Gastroesophageal sphincter (tissue), 4 donors: ENCODE measurements around the gene PHRF1. TPM values are rescaled to one million over a fixed set of nuclear protein-coding genes. Genes with fewer than 3 reads are reported as not detected.

ENCODE experiments used
- ATAC-seq: fragments of 150-250 bp; one replicate; pipeline ENCODE4 v1.9.1; 2016; ENCODE audit warnings: mild to moderate bottlenecking, moderate library complexity
- H3K27ac ChIP-seq, 4 donors: fragments of 200-600 bp; sonication (generic) in 3 of 4; 1 replicate in 3 of 4; 2 replicates in 1 of 4; pipeline ENCODE4 v1.5.1; 2016 to 2019
- H3K27me3 ChIP-seq: fragments of 200-600 bp; sonication (generic); one replicate; pipeline ENCODE4 v1.5.1; 2019
- H3K36me3 ChIP-seq, 2 donors: fragments of 200-600 bp; sonication (generic); one replicate each; pipeline ENCODE4 v1.5.1; 2019; ENCODE audit warnings: control low read depth in 1 of 2
- H3K4me1 ChIP-seq, 3 donors: fragments of 200-600 bp; sonication (generic); 1 replicate in 2 of 3; 2 replicates in 1 of 3; pipeline ENCODE4 v1.5.1; 2016 to 2019; ENCODE audit warnings: control low read depth in 2 of 3
- H3K4me3 ChIP-seq, 2 donors: fragments of 200-600 bp; sonication (generic); one replicate each; pipeline ENCODE4 v1.5.1; 2019; ENCODE audit warnings: mild to moderate bottlenecking in 1 of 2, moderate library complexity in 1 of 2
- H3K9me3 ChIP-seq, 3 donors: fragments of 200-600 bp; sonication (generic); one replicate each; pipeline ENCODE4 v1.5.1; 2017 to 2019; ENCODE audit warnings: control low read depth in 2 of 3
- CTCF ChIP-seq, 4 experiments: fragments of 200-600 bp in 2 of 4; fragments of 450-650 bp in 2 of 4; sonication (generic) in 1 of 4; IDR thresholded peaks; one replicate each; pipeline ENCODE4 v1.5.1; 2017 to 2019; ENCODE audit warnings: antibody characterized with exemption in 4 of 4, mild to moderate bottlenecking in 2 of 4, moderate library complexity in 2 of 4
- EP300 ChIP-seq: sonication (generic); formaldehyde crosslinking; IDR thresholded peaks from one replicate; pipeline ENCODE4 v1.6.1; 2017; ENCODE audit warnings: antibody characterized with exemption, mild to moderate bottlenecking
- POLR2A ChIP-seq, 2 donors: fragments of 450-650 bp; IDR thresholded peaks; one replicate each; pipeline ENCODE4 v1.6.1; 2017; ENCODE audit warnings: antibody characterized with exemption in 2 of 2, mild to moderate bottlenecking in 2 of 2, moderate library complexity in 1 of 2
- POLR2AphosphoS5 ChIP-seq: sonication (generic); formaldehyde crosslinking; IDR thresholded peaks from one replicate; pipeline ENCODE4 v1.6.1; 2017; ENCODE audit warnings: antibody characterized with exemption
- WGBS, 2 donors: methylation state at CpG; one replicate each; pipeline ENCODE4 v1.1.5; 2018; ENCODE audit warnings: low coverage in 1 of 2; 5-methylcytosine and 5-hydroxymethylcytosine counted together
- total RNA-seq, 4 donors: library from RNA; depleted of rRNA; stranded (reverse); fragments of >200 nt; gene quantifications; one replicate each; pipeline ENCODE4 v1.1.0, GENCODE V29; 2016

Gene PHRF1
- total RNA-seq, 4 donors from 2014 or later = 18.0 to 28.0 (median 25.1) TPM

- no peaks in the 10 kb centered on the region for H3K9me3 ChIP-seq
Observed at GRCh38 chr11:555780-556661, 20.2 kb upstream of the PHRF1 start.

DNA sequence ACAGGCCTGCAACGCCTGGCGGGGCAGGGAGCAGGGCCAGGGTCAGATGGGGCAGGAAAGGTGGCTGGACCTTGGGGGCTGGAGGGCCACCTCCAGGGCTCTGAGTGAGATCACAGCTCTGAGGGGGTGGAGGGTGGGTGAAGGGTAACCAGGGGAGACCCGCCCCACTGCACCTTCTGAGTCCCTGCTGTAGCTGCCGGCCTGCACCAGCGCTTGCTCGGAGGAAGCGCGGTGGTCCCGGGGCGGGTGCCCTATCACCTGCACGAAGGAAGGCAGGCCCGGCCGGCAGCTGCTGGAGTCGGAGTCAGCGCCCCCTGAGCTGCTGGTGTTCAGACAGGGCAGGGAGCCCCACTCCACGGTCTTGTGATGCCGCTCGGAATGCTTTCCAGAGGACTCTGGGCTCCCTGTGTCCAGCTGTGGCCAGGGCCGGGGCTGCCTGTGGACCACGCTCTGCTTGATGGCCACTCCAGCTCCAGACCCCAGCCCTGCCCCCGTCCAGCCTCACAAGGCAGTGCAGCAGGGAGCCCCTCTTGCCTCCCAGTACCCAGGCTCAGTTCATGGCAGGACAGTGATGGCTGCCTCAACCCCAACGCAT is 19.5 kb upstream of the PHRF1 start:
- WGBS, 2 donors = 100% methylated on average over 1 of the region's 22 CpGs; no CpG with 5 or more reads in 1 of the 2 donors
- H3K27me3 ChIP-seq = peaks cover 81% of the 10 kb centered on the region

More at GRCh38 chr11:555780-556661, 20.2 kb upstream of the PHRF1 start:
- no peak for ATAC-seq
- WGBS, 2 donors = no CpG with 5 or more reads among the region's 104 CpGs
- Histone ChIP-seq H3K4me1 (peaks cover 0 to 34% (median 17%) of the 10 kb centered on the region in 3 donors), H3K36me3 (no peaks in the 10 kb centered on the region), H3K4me3 (peak overlapping the region in 1 of 2 donors; percentile 38), H3K27ac (no peak overlapping the region), H3K27me3 (peaks cover 89% of the 10 kb centered on the region)
- TF ChIP-seq CTCF (IDR thresholded peaks at IDR 0.05) = no peak
- TF ChIP-seq POLR2AphosphoS5 = no peak
- TF ChIP-seq POLR2A (IDR thresholded peaks at IDR 0.05) = no peak
- no peak for TF ChIP-seq EP300

DNA sequence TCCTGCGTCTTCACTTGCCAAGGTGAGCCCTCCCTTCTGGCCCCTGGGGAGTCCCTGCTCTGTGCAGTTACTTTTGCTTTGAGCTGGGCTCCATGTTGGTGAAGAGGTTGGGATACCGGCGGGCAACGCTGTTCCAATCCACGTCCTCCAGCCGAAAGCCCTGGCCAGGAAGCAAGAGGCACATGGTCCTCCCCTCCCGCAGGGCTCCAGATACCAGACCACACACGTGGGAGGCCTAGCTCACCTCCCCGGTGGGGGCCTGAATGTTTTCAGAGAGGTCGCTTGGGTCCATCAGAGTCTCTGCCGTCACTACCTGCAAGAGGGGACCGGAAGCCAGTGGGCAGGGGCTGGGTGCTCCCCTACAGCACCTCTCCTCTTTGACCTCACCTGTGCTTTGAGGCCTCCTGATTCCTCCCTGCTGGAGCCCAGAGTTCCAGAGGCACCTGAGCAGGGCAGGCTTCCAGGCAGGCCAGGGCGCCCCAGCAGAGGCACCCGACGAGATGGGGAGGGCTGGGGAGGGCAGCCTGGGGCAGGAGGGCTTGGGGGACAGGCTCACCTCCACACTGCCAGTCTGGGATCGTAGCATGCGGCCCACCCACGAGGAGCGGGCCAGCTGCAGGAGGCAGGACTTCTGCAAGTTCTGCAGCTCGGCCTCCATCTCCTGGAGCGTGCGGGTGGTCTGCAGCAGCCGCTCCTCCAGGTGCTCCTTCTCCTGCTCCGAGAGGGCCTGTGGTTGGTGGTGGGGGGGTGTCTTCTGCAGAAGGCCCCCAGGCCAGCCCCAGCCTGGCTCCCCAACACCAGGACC is 18.7 kb upstream of the PHRF1 start:
- no peaks in the 10 kb centered on the region for H3K9me3 ChIP-seq
- H3K4me3 ChIP-seq = no peak overlapping the region
- 50 to 96% methylated on average over 2 to 5 of the region's 24 CpGs for WGBS, 2 donors
- H3K36me3 ChIP-seq = no peaks in the 10 kb centered on the region
- no peak for TF ChIP-seq POLR2A (IDR thresholded peaks at IDR 0.05)
- TF ChIP-seq EP300 = no peak
- no peak for TF ChIP-seq POLR2AphosphoS5
- ATAC-seq = no peak
- no peak overlapping the region for H3K27ac ChIP-seq
- H3K27me3 ChIP-seq = peaks cover 74% of the 10 kb centered on the region
- peaks cover 0 to 46% (median 17%) of the 10 kb centered on the region in 3 donors for H3K4me1 ChIP-seq

More for the DNA sequence above, 19.5 kb upstream of the PHRF1 start:
- ATAC-seq = no peak
- no peak overlapping the region for H3K4me3 ChIP-seq
- H3K36me3 ChIP-seq = no peaks in the 10 kb centered on the region
- TF ChIP-seq POLR2AphosphoS5 (no peak), POLR2A (IDR thresholded peaks at IDR 0.05) (no peak), CTCF (IDR thresholded peaks at IDR 0.05) (no peak), EP300 (no peak)
- peaks cover 0 to 42% (median 17%) of the 10 kb centered on the region in 3 donors for H3K4me1 ChIP-seq
- H3K27ac ChIP-seq = no peak overlapping the region
- H3K9me3 ChIP-seq = no peaks in the 10 kb centered on the region

- no peaks in the 10 kb centered on the region for H3K36me3 ChIP-seq
- TF ChIP-seq CTCF (IDR thresholded peaks at IDR 0.05) (no peak), EP300 (no peak), POLR2AphosphoS5 (no peak), POLR2A (IDR thresholded peaks at IDR 0.05) (no peak)
- peaks cover 64% of the 10 kb centered on the region for H3K27me3 ChIP-seq
- 84% methylated on average over 9 of the region's 20 CpGs; no CpG with 5 or more reads in 1 of the 2 donors for WGBS, 2 donors
- H3K4me3 ChIP-seq = no peak overlapping the region
- no peak overlapping the region for H3K27ac ChIP-seq
- H3K9me3 ChIP-seq = no peaks in the 10 kb centered on the region
- peaks cover 0 to 46% (median 17%) of the 10 kb centered on the region in 3 donors for H3K4me1 ChIP-seq
- ATAC-seq = no peak
Observed at GRCh38 chr11:558503-558902, 17.8 kb upstream of the PHRF1 start.

DNA sequence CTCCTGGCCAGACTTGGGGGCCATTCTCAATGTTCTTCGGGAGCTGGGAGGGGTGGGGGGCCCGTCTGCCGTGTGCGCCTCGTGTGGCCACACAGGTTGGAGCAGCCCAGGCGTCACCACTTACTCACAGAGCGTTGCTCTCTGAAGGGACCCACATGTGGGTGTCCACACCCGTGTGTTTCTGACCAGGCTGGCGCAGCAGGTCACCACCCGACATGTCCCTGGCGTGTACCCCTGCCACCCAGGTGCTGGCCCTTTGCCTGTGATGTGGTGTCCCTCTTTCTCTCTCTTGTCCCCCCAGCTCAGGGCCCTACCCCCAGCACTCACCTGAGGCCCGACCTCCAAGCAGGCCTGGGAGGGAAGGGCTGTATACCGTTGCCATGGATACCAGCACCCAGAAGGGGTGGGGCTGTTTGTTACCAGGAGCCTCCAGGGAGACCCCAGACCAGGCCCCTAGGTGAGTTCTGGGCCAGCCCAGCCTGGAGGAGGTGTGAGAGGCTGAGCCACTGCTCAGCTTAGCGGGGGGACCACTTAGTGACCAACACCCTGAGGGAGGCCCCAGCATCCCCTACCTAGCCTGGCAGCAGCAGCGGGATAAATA is 17.1 kb upstream of the PHRF1 start:
- no peak overlapping the region for H3K4me3 ChIP-seq
- ATAC-seq = no peak
- 60 to 74% methylated on average over 1 to 8 of the region's 15 CpGs for WGBS, 2 donors
- TF ChIP-seq CTCF (IDR thresholded peaks at IDR 0.05) (no peak), POLR2A (IDR thresholded peaks at IDR 0.05) (no peak), EP300 (no peak), POLR2AphosphoS5 (no peak)
- no peaks in the 10 kb centered on the region for H3K36me3 ChIP-seq
- peaks cover 0 to 45% (median 17%) of the 10 kb centered on the region in 3 donors for H3K4me1 ChIP-seq
- H3K27me3 ChIP-seq = peaks cover 58% of the 10 kb centered on the region
- H3K9me3 ChIP-seq = no peaks in the 10 kb centered on the region
- H3K27ac ChIP-seq = no peak overlapping the region
